WTC11 (cell line): ENCODE measurements around the gene SKIL.

Experiments
- CBFB ChIP-seq: sonication (generic); formaldehyde crosslinking; IDR thresholded peaks from 2 replicates; pipeline ENCODE4 v1.8.1; 2022; ENCODE audit warnings: mild to moderate bottlenecking, low read depth, missing genetic modification reagents
- NFYB ChIP-seq: sonication (generic); formaldehyde crosslinking; conservative IDR thresholded peaks from 2 replicates; pipeline ENCODE4 v1.8.0; 2022; ENCODE audit warnings: low read depth, missing genetic modification reagents
- ZBTB21 ChIP-seq: sonication (generic); formaldehyde crosslinking; IDR thresholded peaks from 2 replicates; pipeline ENCODE4 v1.8.1; 2023; ENCODE audit warnings: mild to moderate bottlenecking, missing genetic modification reagents, borderline replicate concordance
- TF ChIP-seq, protein P1 (sequence below): sonication (generic); formaldehyde crosslinking; IDR thresholded peaks from 2 replicates; pipeline ENCODE4 v1.8.0; 2022; ENCODE audit warnings: mild to moderate bottlenecking, missing genetic modification reagents
- TF ChIP-seq, protein P2 (sequence below): fragments of 200-600 bp; IDR thresholded peaks from 2 replicates; pipeline ENCODE4 v1.8.0; 2022; ENCODE audit warnings: antibody characterized with exemption
- TF ChIP-seq, protein P3 (sequence below): sonication (generic); formaldehyde crosslinking; IDR thresholded peaks from 2 replicates; pipeline ENCODE4 v1.8.1; 2022; ENCODE audit warnings: mild to moderate bottlenecking, moderate library complexity, missing genetic modification reagents
- TF ChIP-seq, protein P4 (sequence below): sonication (generic); formaldehyde crosslinking; IDR thresholded peaks from 2 replicates; pipeline ENCODE4 v1.8.1; 2022; ENCODE audit warnings: mild to moderate bottlenecking, missing genetic modification reagents, moderate library complexity, borderline replicate concordance
- TF ChIP-seq, protein P5 (sequence below): sonication (generic); formaldehyde crosslinking; IDR thresholded peaks from 2 replicates; pipeline ENCODE4 v1.8.1; 2023; ENCODE audit warnings: mild to moderate bottlenecking, missing genetic modification reagents
- TF ChIP-seq, protein P6 (sequence below): sonication (generic); formaldehyde crosslinking; IDR thresholded peaks from 2 replicates; pipeline ENCODE4 v1.8.0; 2023; ENCODE audit warnings: mild to moderate bottlenecking, missing genetic modification reagents

DNA sequence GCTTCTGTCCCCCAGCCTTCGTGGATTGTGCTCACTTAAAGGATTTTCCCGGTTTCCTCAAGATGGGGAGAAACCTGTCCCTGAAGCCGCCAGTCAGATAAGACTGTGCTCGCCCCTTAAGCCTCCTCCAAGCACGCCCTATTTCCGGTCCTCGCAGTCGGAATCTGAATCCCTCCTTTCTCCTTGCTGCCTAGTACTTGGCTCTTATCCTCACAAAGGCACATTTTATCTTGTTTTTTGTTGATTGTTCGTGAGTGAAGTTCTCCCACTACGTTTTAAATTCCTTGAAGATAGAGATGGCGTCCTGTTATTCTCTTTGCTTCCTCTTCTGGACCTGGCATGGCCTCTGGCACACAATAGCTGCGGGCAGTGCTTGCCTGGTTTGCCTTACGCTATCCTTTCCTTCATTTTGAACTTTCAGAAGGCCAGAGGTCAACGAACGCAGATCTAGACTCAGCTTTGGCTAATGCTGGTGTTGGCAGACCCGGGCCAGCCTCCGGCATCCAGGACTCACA, 62.8 kb downstream of the SKIL start:
- no peak for TF ChIP-seq NFYB (CRISPR knock-in tag)
- TF ChIP-seq, protein P1, sequence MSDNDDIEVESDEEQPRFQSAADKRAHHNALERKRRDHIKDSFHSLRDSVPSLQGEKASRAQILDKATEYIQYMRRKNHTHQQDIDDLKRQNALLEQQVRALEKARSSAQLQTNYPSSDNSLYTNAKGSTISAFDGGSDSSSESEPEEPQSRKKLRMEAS (CRISPR knock-in tag) = no peak
- TF ChIP-seq, protein P2, sequence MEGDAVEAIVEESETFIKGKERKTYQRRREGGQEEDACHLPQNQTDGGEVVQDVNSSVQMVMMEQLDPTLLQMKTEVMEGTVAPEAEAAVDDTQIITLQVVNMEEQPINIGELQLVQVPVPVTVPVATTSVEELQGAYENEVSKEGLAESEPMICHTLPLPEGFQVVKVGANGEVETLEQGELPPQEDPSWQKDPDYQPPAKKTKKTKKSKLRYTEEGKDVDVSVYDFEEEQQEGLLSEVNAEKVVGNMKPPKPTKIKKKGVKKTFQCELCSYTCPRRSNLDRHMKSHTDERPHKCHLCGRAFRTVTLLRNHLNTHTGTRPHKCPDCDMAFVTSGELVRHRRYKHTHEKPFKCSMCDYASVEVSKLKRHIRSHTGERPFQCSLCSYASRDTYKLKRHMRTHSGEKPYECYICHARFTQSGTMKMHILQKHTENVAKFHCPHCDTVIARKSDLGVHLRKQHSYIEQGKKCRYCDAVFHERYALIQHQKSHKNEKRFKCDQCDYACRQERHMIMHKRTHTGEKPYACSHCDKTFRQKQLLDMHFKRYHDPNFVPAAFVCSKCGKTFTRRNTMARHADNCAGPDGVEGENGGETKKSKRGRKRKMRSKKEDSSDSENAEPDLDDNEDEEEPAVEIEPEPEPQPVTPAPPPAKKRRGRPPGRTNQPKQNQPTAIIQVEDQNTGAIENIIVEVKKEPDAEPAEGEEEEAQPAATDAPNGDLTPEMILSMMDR = no peak
- TF ChIP-seq, protein P3, sequence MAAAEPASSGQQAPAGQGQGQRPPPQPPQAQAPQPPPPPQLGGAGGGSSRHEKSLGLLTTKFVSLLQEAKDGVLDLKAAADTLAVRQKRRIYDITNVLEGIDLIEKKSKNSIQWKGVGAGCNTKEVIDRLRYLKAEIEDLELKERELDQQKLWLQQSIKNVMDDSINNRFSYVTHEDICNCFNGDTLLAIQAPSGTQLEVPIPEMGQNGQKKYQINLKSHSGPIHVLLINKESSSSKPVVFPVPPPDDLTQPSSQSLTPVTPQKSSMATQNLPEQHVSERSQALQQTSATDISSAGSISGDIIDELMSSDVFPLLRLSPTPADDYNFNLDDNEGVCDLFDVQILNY (CRISPR knock-in tag) = no peak
- TF ChIP-seq CBFB (CRISPR knock-in tag) = no peak
- no peak for TF ChIP-seq ZBTB21
- TF ChIP-seq, protein P4, sequence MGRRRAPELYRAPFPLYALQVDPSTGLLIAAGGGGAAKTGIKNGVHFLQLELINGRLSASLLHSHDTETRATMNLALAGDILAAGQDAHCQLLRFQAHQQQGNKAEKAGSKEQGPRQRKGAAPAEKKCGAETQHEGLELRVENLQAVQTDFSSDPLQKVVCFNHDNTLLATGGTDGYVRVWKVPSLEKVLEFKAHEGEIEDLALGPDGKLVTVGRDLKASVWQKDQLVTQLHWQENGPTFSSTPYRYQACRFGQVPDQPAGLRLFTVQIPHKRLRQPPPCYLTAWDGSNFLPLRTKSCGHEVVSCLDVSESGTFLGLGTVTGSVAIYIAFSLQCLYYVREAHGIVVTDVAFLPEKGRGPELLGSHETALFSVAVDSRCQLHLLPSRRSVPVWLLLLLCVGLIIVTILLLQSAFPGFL (CRISPR knock-in tag) = no peak
- TF ChIP-seq, protein P5, sequence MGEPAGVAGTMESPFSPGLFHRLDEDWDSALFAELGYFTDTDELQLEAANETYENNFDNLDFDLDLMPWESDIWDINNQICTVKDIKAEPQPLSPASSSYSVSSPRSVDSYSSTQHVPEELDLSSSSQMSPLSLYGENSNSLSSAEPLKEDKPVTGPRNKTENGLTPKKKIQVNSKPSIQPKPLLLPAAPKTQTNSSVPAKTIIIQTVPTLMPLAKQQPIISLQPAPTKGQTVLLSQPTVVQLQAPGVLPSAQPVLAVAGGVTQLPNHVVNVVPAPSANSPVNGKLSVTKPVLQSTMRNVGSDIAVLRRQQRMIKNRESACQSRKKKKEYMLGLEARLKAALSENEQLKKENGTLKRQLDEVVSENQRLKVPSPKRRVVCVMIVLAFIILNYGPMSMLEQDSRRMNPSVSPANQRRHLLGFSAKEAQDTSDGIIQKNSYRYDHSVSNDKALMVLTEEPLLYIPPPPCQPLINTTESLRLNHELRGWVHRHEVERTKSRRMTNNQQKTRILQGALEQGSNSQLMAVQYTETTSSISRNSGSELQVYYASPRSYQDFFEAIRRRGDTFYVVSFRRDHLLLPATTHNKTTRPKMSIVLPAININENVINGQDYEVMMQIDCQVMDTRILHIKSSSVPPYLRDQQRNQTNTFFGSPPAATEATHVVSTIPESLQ (CRISPR knock-in tag) = no peak
- TF ChIP-seq, protein P6, sequence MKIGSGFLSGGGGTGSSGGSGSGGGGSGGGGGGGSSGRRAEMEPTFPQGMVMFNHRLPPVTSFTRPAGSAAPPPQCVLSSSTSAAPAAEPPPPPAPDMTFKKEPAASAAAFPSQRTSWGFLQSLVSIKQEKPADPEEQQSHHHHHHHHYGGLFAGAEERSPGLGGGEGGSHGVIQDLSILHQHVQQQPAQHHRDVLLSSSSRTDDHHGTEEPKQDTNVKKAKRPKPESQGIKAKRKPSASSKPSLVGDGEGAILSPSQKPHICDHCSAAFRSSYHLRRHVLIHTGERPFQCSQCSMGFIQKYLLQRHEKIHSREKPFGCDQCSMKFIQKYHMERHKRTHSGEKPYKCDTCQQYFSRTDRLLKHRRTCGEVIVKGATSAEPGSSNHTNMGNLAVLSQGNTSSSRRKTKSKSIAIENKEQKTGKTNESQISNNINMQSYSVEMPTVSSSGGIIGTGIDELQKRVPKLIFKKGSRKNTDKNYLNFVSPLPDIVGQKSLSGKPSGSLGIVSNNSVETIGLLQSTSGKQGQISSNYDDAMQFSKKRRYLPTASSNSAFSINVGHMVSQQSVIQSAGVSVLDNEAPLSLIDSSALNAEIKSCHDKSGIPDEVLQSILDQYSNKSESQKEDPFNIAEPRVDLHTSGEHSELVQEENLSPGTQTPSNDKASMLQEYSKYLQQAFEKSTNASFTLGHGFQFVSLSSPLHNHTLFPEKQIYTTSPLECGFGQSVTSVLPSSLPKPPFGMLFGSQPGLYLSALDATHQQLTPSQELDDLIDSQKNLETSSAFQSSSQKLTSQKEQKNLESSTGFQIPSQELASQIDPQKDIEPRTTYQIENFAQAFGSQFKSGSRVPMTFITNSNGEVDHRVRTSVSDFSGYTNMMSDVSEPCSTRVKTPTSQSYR (CRISPR knock-in tag) = no peak
